ENCODE measurements around the gene PRDM1. TPM values are rescaled to one million over a fixed set of nuclear protein-coding genes. Genes with fewer than 3 reads are reported as not detected.

The PRDM1 gene
- 0.98 and 2.4 TPM in 2 replicates for total RNA-seq (2014; rRNA removed)
- 0.44 TPM for polyA plus RNA-seq (2012)

DNA sequence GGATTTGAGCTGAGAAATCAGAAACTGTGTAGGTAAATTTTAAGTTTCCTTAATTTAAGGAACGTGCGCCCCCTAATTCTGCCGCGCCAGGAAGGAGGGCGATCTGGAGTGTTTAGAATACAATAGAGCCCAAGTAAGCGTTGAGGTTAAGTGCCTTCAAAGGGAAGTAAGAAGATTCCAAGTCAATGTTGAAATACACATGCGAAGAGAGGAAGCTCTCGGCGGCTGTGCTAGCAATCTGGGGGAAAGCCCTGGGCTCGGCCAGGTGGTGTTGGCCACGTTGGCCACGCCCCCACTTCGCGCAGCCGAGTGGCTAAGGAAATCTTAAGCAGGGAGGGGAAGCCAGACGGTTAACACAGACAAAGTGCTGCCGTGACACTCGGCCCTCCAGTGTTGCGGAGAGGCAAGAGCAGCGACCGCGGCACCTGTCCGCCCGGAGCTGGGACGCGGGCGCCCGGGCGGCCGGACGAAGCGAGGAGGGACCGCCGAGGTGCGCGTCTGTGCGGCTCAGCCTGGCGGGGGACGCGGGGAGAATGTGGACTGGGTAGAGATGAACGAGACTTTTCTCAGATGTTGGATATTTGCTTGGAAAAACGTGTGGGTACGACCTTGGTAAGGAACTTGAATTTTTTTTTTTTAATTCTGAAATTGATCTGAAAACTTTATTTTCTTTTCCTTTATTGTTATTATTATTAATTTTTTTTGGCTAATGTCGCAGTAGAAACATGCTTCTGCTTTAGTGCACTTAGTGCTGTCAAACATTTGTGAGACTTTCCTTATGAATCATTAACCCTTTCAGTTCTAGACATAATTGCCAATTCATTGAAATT is at the start of gene PRDM1:
Gene PRDM1, plus strand, starts transcription at position 353 of the 830 bp plus-strand sequence. Its CDS starts 218 bp downstream, at position 571.
- DNase-seq (ENCODE audit: low read depth), result peak; percentile 73

- DNase-seq (ENCODE audit: low read depth), result peak; percentile 78
These were observed 49.1 kb upstream of the PRDM1 start for GRCh38 chr6:106037060-106037459.

DNA sequence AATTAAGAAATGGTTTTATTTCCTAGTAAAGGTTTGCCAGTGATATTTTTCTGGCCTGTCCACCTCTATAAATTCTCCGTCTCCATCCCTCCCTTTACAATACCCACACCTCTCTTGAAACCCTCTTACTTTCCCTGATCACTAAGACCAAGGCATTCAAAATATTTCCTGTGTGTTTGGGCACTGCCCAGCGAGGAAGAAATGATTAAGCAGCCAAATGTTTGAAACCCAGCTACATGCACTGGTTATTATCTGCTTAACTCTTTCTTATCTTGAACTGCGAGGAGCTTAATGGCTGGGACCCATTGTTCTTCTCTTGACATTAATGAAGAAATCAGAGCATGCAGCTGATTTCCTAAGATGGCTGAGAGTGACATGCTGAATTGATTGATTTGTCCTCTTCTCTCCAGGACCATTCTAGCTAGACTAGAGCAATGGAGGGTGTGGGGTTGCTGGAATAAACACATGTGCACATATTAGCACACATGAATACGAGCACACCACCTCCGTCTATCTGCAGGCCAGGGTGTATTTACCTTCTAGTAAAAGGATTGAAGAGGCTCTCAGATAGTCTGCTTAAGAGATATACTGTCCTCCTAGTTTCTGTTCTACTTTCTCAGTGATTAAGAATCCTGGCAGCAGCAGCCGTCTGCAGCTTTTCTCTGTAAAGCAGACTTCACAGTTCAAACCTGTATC is 46.1 kb upstream of the PRDM1 start:
- DNase-seq (ENCODE audit: low read depth), result peak; percentile 9

DNA sequence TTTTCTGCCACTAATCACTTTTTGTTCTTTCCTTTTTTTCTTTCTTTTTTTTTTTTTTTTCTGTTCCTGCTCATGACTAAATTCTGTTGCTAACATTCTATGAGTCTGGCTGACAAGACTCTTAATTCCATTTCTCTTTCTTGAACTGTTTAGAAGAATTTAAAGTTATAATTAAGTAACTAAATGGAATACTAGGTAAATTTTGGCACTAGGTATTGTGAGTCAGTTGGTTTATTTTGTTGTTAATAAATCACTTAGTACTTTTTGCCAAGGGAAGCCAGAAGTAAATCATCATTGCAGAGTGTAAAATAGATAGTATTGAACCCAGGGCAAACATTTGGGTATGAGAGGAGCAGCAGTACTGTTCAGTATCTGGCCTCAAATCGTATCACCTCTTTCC is 42.0 kb upstream of the PRDM1 start:
- DNase-seq (ENCODE audit: low read depth), result no peak

- no peak for DNase-seq (ENCODE audit: low read depth)
These were observed 41.1 kb upstream of the PRDM1 start for GRCh38 chr6:106045077-106045476.

DNA sequence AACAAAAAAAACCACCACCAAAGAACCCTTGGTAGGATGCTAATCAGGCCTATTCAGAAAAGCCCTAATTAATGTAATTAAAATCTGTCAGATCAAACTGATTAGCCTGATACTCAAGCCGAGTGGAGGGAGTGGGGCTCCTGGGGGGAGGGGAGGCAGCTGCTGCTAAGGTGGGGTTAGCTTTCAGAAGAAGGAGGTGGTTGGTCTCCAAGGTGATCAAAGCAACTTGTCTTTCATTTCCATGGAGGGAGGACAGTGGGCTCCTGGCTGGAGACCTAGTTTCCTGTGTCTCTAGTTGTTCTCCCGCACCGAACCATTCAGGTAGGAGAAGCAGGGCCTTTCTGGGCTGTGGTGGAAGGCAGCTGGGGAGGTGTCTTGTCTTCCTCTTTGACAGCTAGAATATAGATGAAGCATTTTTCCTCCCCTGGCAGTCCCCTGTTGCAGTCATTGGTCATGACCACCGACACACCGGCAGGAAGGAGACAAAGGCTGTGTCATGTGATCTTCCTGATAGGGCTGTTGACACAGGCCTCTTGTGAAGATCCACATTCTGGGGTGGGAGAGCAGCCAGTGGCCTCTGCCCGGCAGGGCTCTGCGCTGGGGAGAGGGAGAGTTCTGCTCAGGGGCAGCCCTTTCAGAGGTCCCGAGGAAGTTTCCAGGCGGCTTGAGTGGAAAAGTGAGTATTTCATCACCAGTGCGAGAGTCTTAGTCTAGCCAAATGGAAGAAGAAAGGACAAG is 39.9 kb upstream of the PRDM1 start:
- DNase-seq (ENCODE audit: low read depth), result no peak

DNA sequence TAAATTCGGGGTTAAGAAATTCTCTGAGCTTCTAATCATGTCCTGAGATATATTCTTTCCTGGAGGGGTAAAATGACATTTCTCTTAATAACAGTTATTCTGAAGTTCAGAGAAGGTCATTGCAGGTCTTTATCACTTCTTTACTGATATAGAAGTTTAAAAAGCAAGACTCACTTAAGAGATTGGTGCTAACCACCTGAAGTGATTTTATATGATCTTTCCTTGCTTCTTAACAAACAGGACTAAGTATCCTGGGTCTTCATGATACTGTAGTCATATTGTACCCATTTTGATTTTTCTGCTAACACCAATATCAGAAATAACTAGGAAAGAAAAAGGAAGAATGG is 39.3 kb upstream of the PRDM1 start:
- DNase-seq (ENCODE audit: low read depth), result no peak

- no peak for DNase-seq (ENCODE audit: low read depth)
These were observed 37.8 kb upstream of the PRDM1 start for GRCh38 chr6:106048336-106048735.

DNA sequence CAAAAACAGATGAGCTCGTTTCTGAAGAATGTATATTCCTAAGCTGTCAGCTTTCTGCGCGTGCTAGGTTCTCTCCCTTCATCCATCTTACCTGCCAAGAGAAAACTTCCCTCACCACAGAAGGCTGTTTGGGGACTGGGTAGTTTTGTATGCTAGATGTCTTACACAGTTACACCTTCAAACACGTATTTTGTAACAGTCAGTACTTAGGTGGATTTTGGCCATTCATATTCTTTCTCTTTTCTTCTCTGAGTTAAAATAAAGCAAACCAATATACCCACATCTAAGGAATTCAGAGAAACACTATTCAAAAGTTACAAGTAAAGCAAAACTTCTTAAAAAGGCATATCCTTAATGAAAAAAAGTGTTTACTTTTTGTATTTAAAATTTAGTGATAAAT is 35.6 kb upstream of the PRDM1 start:
- no peak for DNase-seq (ENCODE audit: low read depth)

DNA sequence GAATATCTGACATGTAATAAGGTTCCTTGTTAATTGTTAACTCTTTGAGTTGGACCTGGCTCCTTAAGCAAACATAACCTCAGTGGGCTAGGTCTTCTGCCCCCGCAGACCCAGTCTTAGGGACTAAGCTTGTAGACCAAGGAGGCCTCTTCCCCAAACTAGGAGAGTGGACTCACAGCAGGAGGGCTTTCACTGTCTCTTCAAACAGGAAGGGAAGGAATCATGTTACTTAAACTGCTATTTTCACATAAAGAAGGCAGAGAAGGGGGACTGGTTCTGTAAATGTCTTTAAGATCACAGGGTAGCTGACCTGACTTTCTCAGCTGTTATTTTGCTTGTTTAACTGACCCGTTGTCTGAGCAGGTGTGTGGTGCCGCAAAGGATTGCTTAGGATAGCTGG is 34.9 kb upstream of the PRDM1 start:
- no peak for DNase-seq (ENCODE audit: low read depth)

- DNase-seq (ENCODE audit: low read depth), result no peak
These were observed 32.5 kb upstream of the PRDM1 start for GRCh38 chr6:106053484-106054205.

GRCh38 chr6:106055489-106055888 is 30.6 kb upstream of the PRDM1 start:
- no peak for DNase-seq (ENCODE audit: low read depth)

DNA sequence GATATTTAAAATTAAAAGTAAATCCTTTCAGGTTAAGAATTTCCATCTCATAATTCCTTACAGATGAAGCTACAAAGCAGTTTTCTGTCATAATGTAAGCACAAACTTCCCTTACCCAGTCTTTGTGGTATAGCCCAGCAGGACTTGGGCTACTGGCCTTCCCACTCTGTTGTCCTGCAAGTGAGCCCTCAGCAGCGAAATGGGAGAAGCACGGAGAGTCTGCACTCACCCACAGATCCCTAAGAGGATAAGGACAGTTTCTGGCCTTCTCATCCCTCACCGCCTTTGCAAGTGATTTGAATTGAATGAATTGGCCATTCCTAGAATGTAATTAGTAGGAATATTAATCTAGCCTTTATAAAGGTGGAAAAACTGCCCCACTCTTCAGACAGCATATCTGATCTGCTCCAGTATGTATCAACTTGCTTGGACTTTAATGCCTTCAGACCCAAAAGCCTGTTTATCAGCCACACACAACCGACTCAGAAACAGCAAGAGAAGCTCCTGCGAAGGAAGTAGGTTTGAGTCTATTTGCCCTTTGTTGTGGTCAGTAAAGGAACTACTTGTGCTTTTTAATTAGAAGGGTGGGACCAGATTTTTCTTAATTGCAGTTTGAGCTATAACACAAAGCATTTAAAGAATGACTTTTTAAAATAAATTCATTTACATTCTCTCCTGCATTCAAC is 29.9 kb upstream of the PRDM1 start:
- DNase-seq (ENCODE audit: low read depth), result no peak

GRCh38 chr6:106056746-106057390 is 29.3 kb upstream of the PRDM1 start:
- DNase-seq (ENCODE audit: low read depth), result no peak

GRCh38 chr6:106059331-106059730 is 26.8 kb upstream of the PRDM1 start:
- no peak for DNase-seq (ENCODE audit: low read depth)

- no peak for DNase-seq (ENCODE audit: low read depth)
These were observed 26.0 kb upstream of the PRDM1 start for GRCh38 chr6:106060167-106060566.

DNA sequence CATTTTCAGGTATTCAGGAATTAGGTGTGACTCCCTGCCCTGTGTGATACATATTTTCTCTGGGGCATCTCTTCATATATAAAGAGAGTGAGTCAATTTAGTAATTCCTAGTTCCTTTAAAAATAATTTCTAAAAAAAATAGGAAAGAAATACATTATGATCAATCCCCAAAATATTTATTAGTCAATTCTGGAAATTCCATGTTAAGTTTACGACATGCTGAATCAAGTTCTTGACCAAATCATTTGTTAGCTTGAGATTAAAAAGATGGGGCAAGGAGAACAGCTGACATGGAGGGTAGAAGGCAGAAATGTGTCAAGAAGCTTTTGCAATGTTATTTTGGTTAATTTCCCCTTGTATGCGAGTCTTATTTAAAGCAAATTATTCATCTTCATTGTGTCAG is 22.7 kb upstream of the PRDM1 start:
- peak; percentile 68 for DNase-seq (ENCODE audit: low read depth)

DNA sequence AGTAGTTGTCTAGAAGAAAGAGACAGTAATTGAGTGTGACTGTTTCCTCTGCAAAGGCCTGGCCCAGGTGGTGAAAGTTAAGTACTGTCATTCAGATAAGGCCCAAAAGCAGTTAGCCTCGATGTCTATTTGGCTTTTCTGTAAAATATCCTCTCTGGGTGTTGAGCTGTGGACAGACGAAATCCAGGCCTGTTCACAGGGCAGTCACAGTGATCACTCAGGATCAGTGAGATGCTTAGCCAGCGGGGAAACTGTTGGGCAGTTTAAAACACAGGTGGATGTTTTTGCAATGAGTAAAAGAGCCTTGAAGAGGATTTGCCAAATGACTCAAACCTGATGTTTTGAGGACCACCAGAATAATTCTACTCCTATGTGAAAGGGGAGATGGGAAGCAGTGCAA is 22.0 kb upstream of the PRDM1 start:
- no peak for DNase-seq (ENCODE audit: low read depth)

- no peak for DNase-seq (ENCODE audit: low read depth)
These were observed 21.4 kb upstream of the PRDM1 start for GRCh38 chr6:106064756-106065155.

DNA sequence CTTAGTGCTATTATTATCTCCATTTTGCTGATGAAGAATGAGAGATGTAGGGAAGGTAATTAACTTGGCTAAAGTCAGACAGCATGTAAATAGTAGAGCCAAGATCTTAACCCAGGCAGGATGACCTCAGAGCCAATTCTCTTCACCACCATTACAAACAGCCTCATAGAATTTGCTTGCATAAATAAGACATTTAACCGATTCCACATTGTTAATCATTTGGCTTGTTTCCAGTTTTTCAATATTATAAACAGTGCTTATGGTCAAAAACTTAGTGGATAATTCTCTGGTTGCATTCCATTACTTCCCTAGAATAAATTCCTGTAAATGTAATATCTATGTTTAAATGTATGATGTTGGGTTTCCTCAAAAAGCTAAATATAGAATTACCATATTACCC is 19.1 kb upstream of the PRDM1 start:
- no peak for DNase-seq (ENCODE audit: low read depth)

DNA sequence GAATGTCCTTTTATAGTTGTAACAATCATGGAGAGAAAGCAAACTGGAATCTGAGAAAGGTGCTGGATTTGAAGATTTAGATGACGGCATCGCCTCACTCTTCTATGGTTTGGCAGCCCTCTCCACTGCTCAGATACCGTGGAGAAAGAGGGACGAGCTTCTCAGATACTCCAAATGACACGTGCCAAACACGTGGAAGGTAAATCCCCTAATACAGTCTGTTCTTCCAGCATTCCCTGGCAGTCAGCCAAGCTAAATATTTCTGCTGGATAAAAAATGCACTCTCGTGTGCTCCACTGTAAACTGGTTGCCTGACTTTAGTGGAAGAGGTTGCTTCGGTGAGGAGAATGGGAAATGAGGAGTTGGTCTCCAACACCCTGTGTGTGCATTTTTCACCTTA is 16.7 kb upstream of the PRDM1 start:
- DNase-seq (ENCODE audit: low read depth), result peak; percentile 91

Measured in LHCN-M2 (cell line).